Upper lobe of left lung (tissue), 6 donors: Measurements from ENCODE around the gene KLK15. TPM values are rescaled to one million over a fixed set of nuclear protein-coding genes. Genes with fewer than 3 reads are reported as not detected.
A peak's percentile ranks its signal among the peaks of the same experiment; 100 is the strongest.

Experiments
- ATAC-seq, 2 donors: fragments of 200-7000 bp; cut with Tn5 transposase; one replicate each; pipeline ENCODE4 v1.9.1; 2022; ENCODE audit warnings: mild to moderate bottlenecking in 2 of 2, moderate library complexity in 2 of 2; ENCODE audit not compliant: low FRiP score in 2 of 2
- DNase-seq, 2 donors: peaks; one replicate each; pipeline ENCODE4 v3.0.0-alpha.2; 2019 to 2020
- H3K27ac ChIP-seq, 4 donors: fragments of 200-600 bp; sonication (generic); one replicate each; pipeline ENCODE4 v1.5.1; 2016 to 2019
- H3K27me3 ChIP-seq, 4 donors: fragments of 200-600 bp; sonication (generic); one replicate each; pipeline ENCODE4 v1.5.1; 2017 to 2019
- H3K36me3 ChIP-seq, 4 donors: fragments of 200-600 bp; sonication (generic); one replicate each; pipeline ENCODE4 v1.5.1; 2016 to 2019
- H3K4me1 ChIP-seq, 4 donors: fragments of 200-600 bp; sonication (generic); one replicate each; pipeline ENCODE4 v1.5.1; 2018 to 2019
- H3K4me3 ChIP-seq, 4 donors: fragments of 200-600 bp; sonication (generic); one replicate each; pipeline ENCODE4 v1.5.1; 2017 to 2019; ENCODE audit warnings: mild to moderate bottlenecking in 2 of 4, moderate library complexity in 1 of 4
- H3K9me3 ChIP-seq, 4 donors: fragments of 200-600 bp; sonication (generic); one replicate each; pipeline ENCODE4 v1.5.1; 2018 to 2019
- EP300 ChIP-seq, 4 donors: sonication (generic); formaldehyde crosslinking; IDR thresholded peaks; one replicate each; pipeline ENCODE4 v1.5.1; 2017; ENCODE audit warnings: antibody characterized with exemption in 4 of 4, control low read depth in 2 of 4
- POLR2A ChIP-seq, 4 donors: fragments of 450-650 bp; IDR thresholded peaks; one replicate each; pipeline ENCODE4 v1.5.1; 2016 to 2017; ENCODE audit warnings: antibody characterized with exemption in 4 of 4, mild to moderate bottlenecking in 2 of 4
- POLR2AphosphoS5 ChIP-seq, 2 donors: sonication (generic); formaldehyde crosslinking; IDR thresholded peaks; one replicate each; pipeline ENCODE4 v1.5.1; 2017; ENCODE audit warnings: antibody characterized with exemption in 2 of 2
- WGBS, 2 donors: methylation state at CpG; one replicate each; pipeline ENCODE4 v1.1.5; 2017 to 2018; 5-methylcytosine and 5-hydroxymethylcytosine counted together
- total RNA-seq, 6 donors: library from RNA; depleted of rRNA in 4 of 6; stranded (reverse); fragments of >200 nt in 4 of 6; gene quantifications; one replicate each; pipeline versions ENCODE4 v1.1.0 to v1.2.1, GENCODE V29; 2016 to 2021
- TF ChIP-seq, protein P1 (sequence below), 6 experiments: fragments of 450-650 bp in 4 of 6; fragments of 200-600 bp in 2 of 6; sonication (generic) in 2 of 6; IDR thresholded peaks; one replicate each; pipeline ENCODE4 v1.5.1; 2016 to 2019; ENCODE audit warnings: antibody characterized with exemption in 6 of 6
- donor health status: DM: no; HTN: no; CAD: no; lungs with moderate emphysema.
- donor health status: DM: no; HTN: yes; CAD: no; lungs with severe emphysema.

The KLK15 gene
- total RNA-seq, 6 donors from 2014 or later: not detected

- ATAC-seq (peak in 1 of 2 donors; percentile 32), DNase-seq (peak in 1 of 2 donors; percentile 38)
- H3K4me1 ChIP-seq: no peaks in the 10 kb centered on the region
- H3K9me3 ChIP-seq: no peaks in the 10 kb centered on the region
- H3K36me3 ChIP-seq: no peaks in the 10 kb centered on the region
- no peak overlapping the region for H3K27ac ChIP-seq
- no peaks in the 10 kb centered on the region for H3K27me3 ChIP-seq
- TF ChIP-seq, protein P1, sequence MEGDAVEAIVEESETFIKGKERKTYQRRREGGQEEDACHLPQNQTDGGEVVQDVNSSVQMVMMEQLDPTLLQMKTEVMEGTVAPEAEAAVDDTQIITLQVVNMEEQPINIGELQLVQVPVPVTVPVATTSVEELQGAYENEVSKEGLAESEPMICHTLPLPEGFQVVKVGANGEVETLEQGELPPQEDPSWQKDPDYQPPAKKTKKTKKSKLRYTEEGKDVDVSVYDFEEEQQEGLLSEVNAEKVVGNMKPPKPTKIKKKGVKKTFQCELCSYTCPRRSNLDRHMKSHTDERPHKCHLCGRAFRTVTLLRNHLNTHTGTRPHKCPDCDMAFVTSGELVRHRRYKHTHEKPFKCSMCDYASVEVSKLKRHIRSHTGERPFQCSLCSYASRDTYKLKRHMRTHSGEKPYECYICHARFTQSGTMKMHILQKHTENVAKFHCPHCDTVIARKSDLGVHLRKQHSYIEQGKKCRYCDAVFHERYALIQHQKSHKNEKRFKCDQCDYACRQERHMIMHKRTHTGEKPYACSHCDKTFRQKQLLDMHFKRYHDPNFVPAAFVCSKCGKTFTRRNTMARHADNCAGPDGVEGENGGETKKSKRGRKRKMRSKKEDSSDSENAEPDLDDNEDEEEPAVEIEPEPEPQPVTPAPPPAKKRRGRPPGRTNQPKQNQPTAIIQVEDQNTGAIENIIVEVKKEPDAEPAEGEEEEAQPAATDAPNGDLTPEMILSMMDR (IDR thresholded peaks at IDR 0.05): no peak
- TF ChIP-seq EP300 (IDR thresholded peaks at IDR 0.05) (no peak), POLR2AphosphoS5 (IDR thresholded peaks at IDR 0.05) (no peak), POLR2A (IDR thresholded peaks at IDR 0.05) (no peak)
- no peak overlapping the region for H3K4me3 ChIP-seq
- 49 to 72% methylated on average over 4 to 7 of the region's 7 CpGs for WGBS, 2 donors
Observed at GRCh38 chr19:50876456-50876855, 43.1 kb upstream of the KLK15 start.

GRCh38 chr19:50875795-50876422 is 42.5 kb upstream of the KLK15 start:
- H3K36me3 ChIP-seq: no peaks in the 10 kb centered on the region
- H3K4me3 ChIP-seq: no peak overlapping the region
- TF ChIP-seq POLR2A (IDR thresholded peaks at IDR 0.05) (no peak), POLR2AphosphoS5 (IDR thresholded peaks at IDR 0.05) (no peak), EP300 (IDR thresholded peaks at IDR 0.05) (no peak)
- TF ChIP-seq, protein P1 (IDR thresholded peaks at IDR 0.05): no peak
- H3K4me1 ChIP-seq: no peaks in the 10 kb centered on the region
- WGBS, 2 donors: 29 to 37% methylated on average over 9 of the region's 9 CpGs
- DNase-seq: no peak
- no peaks in the 10 kb centered on the region for H3K9me3 ChIP-seq
- no peak overlapping the region for H3K27ac ChIP-seq
- H3K27me3 ChIP-seq: no peaks in the 10 kb centered on the region
- no peak for ATAC-seq

DNA sequence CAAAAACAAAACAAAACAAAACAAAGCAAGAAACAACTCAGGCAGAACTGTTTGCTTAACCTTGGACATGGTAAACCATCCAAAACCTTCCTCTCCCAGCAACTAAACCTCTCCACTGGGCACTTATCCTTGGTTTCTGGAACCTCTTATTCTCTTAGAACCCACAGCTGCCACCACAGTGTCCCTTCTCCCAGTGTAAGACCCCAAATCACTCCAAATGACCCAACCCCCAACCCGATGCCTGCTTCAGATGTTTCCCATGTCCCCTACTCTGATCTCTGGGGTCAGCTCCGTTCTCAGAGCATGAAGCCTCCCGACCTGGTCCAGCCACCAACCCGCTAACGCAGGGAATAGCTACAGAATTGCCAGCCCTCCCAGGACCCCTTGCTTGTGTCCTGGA is 40.8 kb upstream of the KLK15 start:
- no peaks in the 10 kb centered on the region for H3K27me3 ChIP-seq
- H3K4me1 ChIP-seq: no peaks in the 10 kb centered on the region
- H3K27ac ChIP-seq: no peak overlapping the region

GRCh38 chr19:50873056-50873455 is 39.7 kb upstream of the KLK15 start, which contains the start of gene KLK2:
KLK2 (plus strand) TSS chr19:50873439; CDS start chr19:50873474, 35 bp downstream.
- Histone ChIP-seq H3K4me3 (no peak within 1 kb of the TSS), H3K27ac (no peak within 1 kb of the TSS), H3K9me3 (no peaks in the 10 kb centered on the region), H3K36me3 (no peaks in the 10 kb centered on the region), H3K4me1 (no peaks in the 10 kb centered on the region), H3K27me3 (no peaks in the 10 kb centered on the region)
- 67% methylated on average over 2 to 3 of the region's 3 CpGs for WGBS, 2 donors
- DNase-seq: no peak
- TF ChIP-seq, protein P1 (IDR thresholded peaks at IDR 0.05): no peak
- no peak for TF ChIP-seq POLR2A (IDR thresholded peaks at IDR 0.05)
- TF ChIP-seq POLR2AphosphoS5 (IDR thresholded peaks at IDR 0.05): no peak
- TF ChIP-seq EP300 (IDR thresholded peaks at IDR 0.05): no peak
- peak in 1 of 2 donors; percentile 22 for ATAC-seq

More for the DNA sequence above, 40.8 kb upstream of the KLK15 start:
- ATAC-seq (no peak), DNase-seq (no peak)
- Histone ChIP-seq H3K4me3 (no peak overlapping the region), H3K36me3 (no peaks in the 10 kb centered on the region), H3K9me3 (no peaks in the 10 kb centered on the region)
- WGBS, 2 donors: 71 to 72% methylated on average over 5 of the region's 5 CpGs
- TF ChIP-seq POLR2A (IDR thresholded peaks at IDR 0.05): no peak
- no peak for TF ChIP-seq EP300 (IDR thresholded peaks at IDR 0.05)
- no peak for TF ChIP-seq POLR2AphosphoS5 (IDR thresholded peaks at IDR 0.05)
- TF ChIP-seq, protein P1 (IDR thresholded peaks at IDR 0.05): no peak
